GM18505 (cell line): ENCODE data around the gene CFAP100.

Experiments used
- ATAC-seq: cut with Tn5 transposase; IDR thresholded peaks from one replicate; pipeline ENCODE4 v1.9.1; 2021; ENCODE audit not compliant: unreplicated experiment
- POLR2A ChIP-seq: IDR thresholded peaks from 4 replicates; pipeline ENCODE4 v1.6.1; 2011; ENCODE audit warnings: borderline replicate concordance; ENCODE audit not compliant: insufficient read depth, insufficient read length; ENCODE audit errors: extremely low read depth

The CFAP100 gene

DNA sequence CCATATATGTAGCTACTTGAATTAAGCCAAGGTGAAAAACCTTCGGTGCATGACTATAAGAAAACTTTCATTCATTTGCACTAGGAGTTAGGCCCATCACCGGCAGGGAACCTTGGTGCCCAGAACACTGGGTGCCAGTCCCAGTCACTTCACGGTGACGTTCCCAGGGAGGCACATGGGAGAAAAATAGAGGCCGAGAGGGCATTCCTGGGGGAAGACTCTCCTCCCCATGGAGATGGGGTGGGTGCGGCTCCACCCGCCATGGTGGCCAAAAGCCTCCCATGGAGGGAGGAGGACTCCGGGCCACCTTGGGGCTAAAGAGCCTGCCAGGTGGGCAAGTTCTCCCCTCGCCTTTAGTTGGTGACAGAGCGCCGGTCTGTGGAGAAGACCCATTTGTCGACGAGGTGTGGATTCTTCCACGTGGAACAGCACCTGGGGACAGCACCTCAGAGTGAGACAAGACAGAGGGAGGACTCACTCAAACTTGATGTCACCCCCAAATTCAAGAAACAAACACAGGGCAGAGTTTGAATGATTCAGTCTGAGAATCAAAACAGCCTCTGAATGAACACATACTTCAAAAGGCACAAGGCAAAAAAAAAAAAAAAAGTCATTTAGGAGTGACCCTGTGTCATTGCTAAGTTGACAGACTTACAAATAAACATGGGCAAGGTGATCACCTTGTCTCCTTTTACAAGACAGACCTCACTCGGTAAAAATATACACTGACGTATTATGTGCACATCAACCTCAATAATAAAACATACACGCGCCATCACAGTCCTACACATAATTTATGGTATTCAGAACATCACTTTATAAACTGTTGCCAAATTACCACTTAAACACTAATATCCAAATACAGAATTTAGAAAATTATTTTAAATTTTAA, 42.4 kb downstream of the CFAP100 start:
- no peak for ATAC-seq
- no peak for TF ChIP-seq POLR2A

DNA sequence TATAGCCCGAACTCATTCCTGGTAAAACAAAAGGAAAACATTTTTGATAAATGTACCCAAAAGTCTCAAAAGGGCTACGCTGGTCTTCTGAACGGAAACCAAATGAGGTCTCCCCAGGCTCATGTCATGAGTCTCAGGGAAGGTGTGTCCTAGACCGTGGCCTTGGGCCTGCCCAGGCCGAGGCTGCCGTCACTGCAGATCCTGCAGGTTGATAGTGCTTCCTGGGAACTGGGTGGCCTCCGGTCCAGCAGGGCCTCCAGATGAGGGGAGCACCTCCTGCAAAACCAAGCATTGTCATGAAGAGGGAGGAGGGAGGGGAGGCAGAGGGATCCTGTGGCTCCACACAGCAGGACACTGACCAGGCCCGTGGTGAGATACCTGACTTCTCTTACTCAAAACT, 43.5 kb downstream of the CFAP100 start:
- no peak for ATAC-seq
- TF ChIP-seq POLR2A = no peak

DNA sequence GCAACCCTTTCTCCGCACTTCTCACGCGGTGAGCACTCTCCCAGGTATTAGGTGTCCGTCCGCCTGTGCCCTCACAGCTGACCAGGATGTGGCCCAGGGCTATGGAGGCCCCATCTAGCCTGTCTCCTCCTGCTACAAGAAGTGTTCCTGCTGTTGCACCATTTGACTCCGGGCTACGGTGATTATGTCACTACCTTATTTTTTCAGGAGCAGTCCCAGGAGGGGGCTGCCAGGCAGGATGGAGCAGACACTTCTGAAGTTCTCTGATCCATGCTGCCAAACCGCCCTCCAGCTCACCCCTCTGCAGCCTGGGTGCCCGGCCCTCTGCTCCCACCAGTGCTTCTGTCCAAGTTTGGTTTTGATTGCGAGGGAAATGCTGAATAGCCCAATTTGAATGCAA, 44.0 kb downstream of the CFAP100 start:
- no peak for TF ChIP-seq POLR2A
- ATAC-seq = no peak

DNA sequence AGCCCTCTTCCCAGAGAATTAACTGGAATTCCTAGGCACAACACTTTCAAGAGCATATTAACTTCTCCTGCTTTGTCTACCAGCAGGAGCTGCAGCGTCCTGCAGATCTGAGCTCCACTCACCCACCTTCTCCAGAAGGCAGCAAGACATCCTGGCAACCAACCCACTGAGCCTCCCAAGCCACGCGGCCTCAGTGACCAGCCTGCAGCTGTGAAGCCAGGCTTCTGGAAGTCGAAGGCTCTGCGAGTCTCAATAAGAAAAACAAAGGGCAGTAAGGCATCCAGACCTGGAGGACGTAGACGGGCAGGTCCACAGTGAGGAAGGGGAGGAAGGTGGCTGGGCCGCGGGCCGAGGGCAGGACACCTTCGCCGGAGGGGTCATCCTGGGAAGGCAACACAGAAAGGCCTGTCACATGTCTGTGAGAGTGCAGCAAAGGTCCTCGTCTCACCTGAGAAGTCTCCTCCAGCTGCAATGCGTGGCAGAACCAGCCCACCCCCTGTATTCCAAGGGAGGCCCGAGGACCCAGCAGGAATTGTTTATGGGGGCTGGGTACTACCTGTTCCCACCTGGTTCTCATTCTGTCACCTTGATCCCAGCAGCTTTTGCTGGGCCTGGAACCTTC, 44.7 kb downstream of the CFAP100 start:
- ATAC-seq = no peak
- TF ChIP-seq POLR2A = no peak

DNA sequence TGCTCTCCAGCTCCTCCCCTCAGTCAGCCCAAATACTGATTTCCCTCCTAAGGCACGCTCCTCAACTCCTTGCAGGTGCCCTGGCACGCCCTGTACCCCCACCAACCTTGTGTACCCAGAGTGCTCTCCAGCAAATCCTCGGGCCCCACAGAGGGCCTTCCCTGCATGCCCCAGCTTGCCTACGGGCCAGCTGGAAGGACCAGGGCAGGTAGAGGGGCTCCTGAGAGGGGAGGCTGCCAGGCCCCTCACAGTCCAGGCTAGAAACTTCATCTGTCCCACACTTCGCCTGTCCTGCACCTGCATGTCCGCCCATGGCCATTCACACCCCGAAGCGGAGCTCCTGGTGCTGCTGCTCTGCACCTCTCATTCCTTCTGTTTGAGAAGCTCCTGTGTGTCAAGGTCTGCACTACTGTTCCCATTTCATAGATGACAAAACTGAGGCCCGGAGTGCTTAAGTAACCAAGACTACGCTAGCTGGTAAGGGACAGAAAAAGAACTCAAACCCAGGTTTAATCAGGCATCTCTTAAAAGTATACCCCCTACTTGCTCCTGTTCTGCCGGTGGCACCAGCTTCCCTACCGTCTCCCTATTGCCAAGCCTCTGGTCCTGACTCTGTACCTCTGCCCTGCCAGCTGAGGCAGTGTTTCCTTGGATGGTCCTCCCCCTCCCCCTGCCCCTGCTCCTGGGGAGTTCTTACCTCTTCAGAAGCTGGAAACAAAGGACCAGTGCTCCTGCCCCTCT, 45.4 kb downstream of the CFAP100 start:
- no peak for TF ChIP-seq POLR2A
- ATAC-seq = no peak

DNA sequence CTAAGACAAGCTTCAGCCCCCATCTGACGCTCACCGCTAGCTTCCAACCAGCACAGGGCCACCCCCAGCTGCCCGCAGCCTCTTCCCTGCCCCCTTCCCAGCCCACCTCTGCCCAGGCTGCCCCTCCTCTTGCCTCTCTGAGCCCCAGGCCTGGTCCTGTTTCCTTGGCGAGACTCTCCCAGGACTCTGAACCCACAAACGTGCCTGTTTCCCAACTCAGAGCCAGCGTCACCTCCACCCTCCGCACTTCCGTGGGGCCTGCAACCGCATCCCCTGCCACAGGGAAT, 45.9 kb downstream of the CFAP100 start:
- TF ChIP-seq POLR2A = no peak
- no peak for ATAC-seq

DNA sequence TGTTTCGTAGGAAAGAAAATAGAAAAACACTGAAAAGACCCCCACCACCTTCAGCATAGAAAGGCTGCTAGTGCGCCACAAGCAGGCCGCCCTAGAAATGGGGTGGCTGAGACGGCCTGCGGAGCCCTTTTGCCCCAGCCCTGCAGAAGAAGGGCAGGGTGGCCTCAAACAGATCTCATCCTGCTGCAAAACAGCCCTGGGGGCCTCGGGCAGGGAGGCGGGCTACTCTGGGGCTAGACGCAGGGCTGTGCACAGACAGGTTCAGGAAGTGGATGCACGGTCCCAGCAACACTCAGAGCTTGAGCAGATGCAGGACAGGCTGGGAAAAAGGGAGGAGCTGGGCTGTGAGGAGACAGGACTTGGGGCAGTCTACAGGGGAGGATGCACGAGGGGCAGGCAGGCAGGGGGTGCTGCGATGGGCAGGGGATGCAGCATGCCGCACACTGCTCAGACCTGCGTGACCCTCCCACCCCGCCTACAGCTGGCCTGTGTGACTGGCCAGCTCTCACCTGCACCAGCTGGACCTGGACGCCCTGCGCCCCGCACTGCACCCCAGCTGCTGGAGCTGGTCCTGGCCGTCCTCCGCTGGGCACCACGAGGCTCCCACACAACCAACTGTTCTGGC, 46.7 kb downstream of the CFAP100 start:
- TF ChIP-seq POLR2A = no peak
- no peak for ATAC-seq

DNA sequence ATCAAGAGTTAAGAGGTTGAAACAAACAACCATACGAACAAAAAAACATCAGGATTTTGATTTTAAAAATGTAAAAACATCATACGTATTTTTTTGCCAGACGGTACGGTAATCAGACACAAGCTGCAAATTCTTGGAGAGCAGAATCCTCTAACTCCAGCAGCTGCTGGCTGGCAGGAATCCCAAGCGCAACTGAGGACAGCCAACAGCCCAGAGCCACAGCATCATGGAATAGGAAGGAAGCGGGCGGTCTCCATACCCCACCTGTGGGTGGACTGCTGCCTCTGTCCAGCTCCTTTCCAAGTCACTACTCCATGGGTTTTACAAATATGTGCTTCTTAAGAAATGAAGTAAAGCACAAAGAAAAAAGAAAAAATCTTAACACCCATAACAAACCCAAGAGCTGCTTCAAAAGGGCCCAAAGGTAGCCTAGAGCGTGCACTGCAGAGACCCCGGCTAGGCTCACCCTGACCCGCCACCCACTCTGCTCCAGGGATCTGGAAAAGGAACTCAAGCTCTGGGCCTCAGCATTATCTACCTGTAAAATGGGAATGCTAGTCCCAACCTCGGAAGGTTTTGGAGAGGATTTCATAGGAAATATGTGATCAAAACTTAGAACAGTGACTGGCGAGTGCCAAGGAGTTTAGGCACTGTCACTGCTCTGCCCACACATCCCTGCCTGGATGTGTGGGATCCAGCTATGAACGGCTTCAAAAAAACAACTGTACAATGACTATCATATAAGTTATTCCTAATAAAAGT, 47.6 kb downstream of the CFAP100 start:
- ATAC-seq = no peak
- no peak for TF ChIP-seq POLR2A

DNA sequence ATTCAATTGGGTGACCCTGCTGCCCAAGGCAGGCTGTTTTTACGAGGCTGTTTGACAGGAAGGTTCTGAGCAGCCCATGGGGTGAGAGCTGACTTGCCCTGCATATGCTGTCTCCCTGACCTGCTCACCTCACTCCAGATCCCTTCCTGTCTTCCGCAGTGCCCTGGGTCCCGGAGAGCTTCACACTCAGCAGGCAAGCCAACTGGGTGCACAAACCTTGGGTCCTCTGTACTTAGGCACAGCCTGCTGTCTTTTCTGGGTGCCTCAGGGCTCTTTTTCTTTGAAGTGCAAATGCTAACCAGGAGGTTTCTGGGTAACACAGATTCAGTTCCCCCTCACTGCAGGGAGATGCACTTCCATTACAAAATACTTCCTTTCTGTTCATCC, 48.1 kb downstream of the CFAP100 start:
- TF ChIP-seq POLR2A = no peak
- no peak for ATAC-seq

DNA sequence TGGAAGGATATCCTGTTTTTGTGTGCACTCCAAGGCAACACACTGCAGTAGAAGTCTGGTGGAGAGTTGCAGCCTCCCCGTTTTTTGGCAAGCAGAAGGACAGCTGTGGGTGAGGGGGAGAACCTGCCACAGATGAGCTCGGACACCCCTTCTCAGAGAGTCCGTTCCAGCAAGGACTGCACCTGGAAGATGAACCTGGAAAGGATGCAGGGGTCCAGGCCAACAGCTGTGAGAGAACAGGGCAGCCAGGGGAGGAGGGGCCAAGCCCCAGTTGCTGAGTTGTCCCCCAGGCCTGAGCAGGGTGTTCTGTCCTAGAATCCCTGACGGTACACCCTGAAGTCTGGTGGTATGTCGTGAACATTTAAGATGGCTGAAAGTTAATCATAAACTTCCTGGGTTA, 50.8 kb downstream of the CFAP100 start:
- ATAC-seq = no peak
- no peak for TF ChIP-seq POLR2A

DNA sequence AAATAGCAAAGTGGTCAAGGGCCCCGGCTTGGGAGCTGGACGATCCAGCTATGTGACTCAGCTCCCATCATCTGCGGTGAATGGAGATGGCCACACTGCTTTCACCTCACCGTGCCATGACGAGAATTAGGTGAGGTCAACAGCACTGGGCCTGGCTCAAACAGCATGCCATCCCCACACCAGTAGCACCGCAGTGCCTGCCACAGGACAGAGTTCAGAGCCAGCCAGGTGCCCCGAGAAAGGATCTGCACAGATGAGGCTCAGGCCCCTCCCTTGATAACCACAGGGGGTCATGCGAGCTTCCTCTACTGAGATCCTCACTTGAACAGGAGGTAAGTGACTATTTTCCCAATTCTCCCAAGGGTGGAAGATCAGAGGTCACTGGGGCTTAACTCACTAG, 51.6 kb downstream of the CFAP100 start:
- ATAC-seq = no peak
- no peak for TF ChIP-seq POLR2A

DNA sequence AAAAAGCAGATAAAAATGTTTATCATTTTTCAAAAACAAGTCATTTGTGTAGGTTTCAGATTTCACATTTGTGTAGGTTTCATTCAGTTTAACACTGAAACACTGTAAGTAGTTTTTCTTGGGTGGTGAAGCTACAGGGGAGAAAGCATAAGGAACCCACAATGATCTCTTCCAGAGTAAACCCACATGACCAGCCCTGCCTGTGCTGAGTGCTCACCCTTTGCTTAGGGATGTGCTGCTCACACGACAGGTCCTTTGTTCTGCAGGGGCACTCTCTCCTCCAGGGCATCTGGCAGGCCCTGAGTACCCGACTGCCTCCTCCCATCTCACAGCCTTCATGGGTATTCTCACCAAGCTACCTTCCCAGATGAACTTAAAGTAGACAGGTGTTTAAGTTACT, 52.1 kb downstream of the CFAP100 start:
- TF ChIP-seq POLR2A = no peak
- ATAC-seq = no peak
